CD14-positive monocyte (primary cell): Measurements from ENCODE around the gene AOAH. TPM values are rescaled to one million over a fixed set of nuclear protein-coding genes. Genes with fewer than 3 reads are reported as not detected.
A peak's percentile ranks its signal among the peaks of the same experiment; 100 is the strongest.

Source experiments
- DNase-seq, 3 donors: peaks; one replicate each; pipeline ENCODE4 v3.0.0-alpha.2; 2011 to 2022
- H2AFZ ChIP-seq: 2 replicates; pipeline ENCODE4 v1.6.0; 2012; ENCODE audit warnings: mild to moderate bottlenecking, low read depth, low read length, inconsistent platforms; ENCODE audit not compliant: insufficient read depth, poor library complexity, severe bottlenecking
- H3K27ac ChIP-seq, 2 donors: 1 replicate in 1 of 2; 2 replicates in 1 of 2; pipeline ENCODE4 v1.5.1; 2012 to 2013; ENCODE audit warnings: low read length in 2 of 2, control low read depth in 1 of 2, inconsistent platforms in 1 of 2, low read depth in 1 of 2, mild to moderate bottlenecking in 1 of 2
- H3K27me3 ChIP-seq, 2 donors: one replicate each; pipeline versions ENCODE4 v1.6.0 to v1.6.1; 2011 to 2013; ENCODE audit warnings: low read length in 2 of 2; ENCODE audit not compliant: control insufficient read depth in 2 of 2, insufficient read depth in 2 of 2
- H3K36me3 ChIP-seq, 2 donors: replicated peaks in 1 of 2; 1 replicate in 1 of 2; 2 replicates in 1 of 2; pipeline versions ENCODE4 v1.5.1 to v1.6.1; 2012 to 2013; ENCODE audit warnings: low read length in 2 of 2, control low read depth in 1 of 2, inconsistent platforms in 1 of 2, mild to moderate bottlenecking in 1 of 2; ENCODE audit not compliant: insufficient read depth in 2 of 2, control insufficient read depth in 1 of 2
- H3K4me1 ChIP-seq, 2 donors: 1 replicate in 1 of 2; 2 replicates in 1 of 2; pipeline versions ENCODE4 v1.5.1 to v1.6.1; 2012 to 2013; ENCODE audit warnings: low read length in 2 of 2, control low read depth in 1 of 2, inconsistent platforms in 1 of 2, mild to moderate bottlenecking in 1 of 2, moderate library complexity in 1 of 2; ENCODE audit not compliant: insufficient read depth in 2 of 2, control insufficient read depth in 1 of 2
- H3K4me2 ChIP-seq: replicated peaks from 2 replicates; pipeline ENCODE3; 2012; ENCODE audit warnings: low read length, moderate library complexity, mild to moderate bottlenecking; ENCODE audit not compliant: poor library complexity, severe bottlenecking; ENCODE audit errors: extremely low read depth
- H3K4me3 ChIP-seq, 3 experiments: fragments of 200-600 bp in 1 of 3; sonication (generic) in 1 of 3; replicated peaks in 1 of 3; 1 replicate in 2 of 3; 2 replicates in 1 of 3; pipeline ENCODE4 v1.5.1; 2011 to 2013; ENCODE audit warnings: low read length in 3 of 3, mild to moderate bottlenecking in 3 of 3, control low read depth in 2 of 3, low read depth in 2 of 3, inconsistent platforms in 1 of 3, moderate library complexity in 1 of 3
- H3K79me2 ChIP-seq: 2 replicates; pipeline ENCODE4 v1.6.0; 2012; ENCODE audit warnings: mild to moderate bottlenecking, control low read depth, inconsistent platforms, low read length, moderate library complexity; ENCODE audit not compliant: insufficient read depth
- H3K9ac ChIP-seq: 2 replicates; pipeline ENCODE4 v1.6.0; 2017; ENCODE audit warnings: low read length, mild to moderate bottlenecking; ENCODE audit not compliant: insufficient read depth, poor library complexity, severe bottlenecking
- H3K9me3 ChIP-seq, 2 donors: replicated peaks in 1 of 2; 1 replicate in 1 of 2; 2 replicates in 1 of 2; pipeline versions ENCODE4 v1.5.1 to v1.6.1; 2012 to 2013; ENCODE audit warnings: low read length in 2 of 2, control low read depth in 1 of 2; ENCODE audit not compliant: control insufficient read depth in 1 of 2, insufficient read depth in 1 of 2
- H4K20me1 ChIP-seq: 2 replicates; pipeline ENCODE4 v1.6.0; 2012; ENCODE audit warnings: mild to moderate bottlenecking, low read length, control low read depth, moderate library complexity; ENCODE audit not compliant: insufficient read depth
- H3K27ac Mint-ChIP-seq, 7 donors: one replicate each; pipeline ENCODE4 v1.8.0; 2020; ENCODE audit warnings: mild to moderate bottlenecking in 7 of 7, mixed read lengths in 7 of 7, moderate library complexity in 6 of 7, inconsistent platforms in 2 of 7
- H3K27me3 Mint-ChIP-seq, 3 donors: one replicate each; pipeline ENCODE4 v1.8.0; 2021 to 2022; ENCODE audit warnings: low read depth in 3 of 3, mild to moderate bottlenecking in 3 of 3, mixed read lengths in 3 of 3, moderate library complexity in 3 of 3, inconsistent platforms in 1 of 3
- H3K36me3 Mint-ChIP-seq, 2 donors: one replicate each; pipeline ENCODE4 v1.8.0; 2020; ENCODE audit warnings: mixed read lengths in 2 of 2, inconsistent platforms in 1 of 2, mild to moderate bottlenecking in 1 of 2
- H3K4me1 Mint-ChIP-seq: one replicate; pipeline ENCODE4 v1.8.0; 2020; ENCODE audit warnings: mild to moderate bottlenecking, mixed read lengths
- H3K4me3 Mint-ChIP-seq, 2 donors: one replicate each; pipeline ENCODE4 v1.8.0; 2020; ENCODE audit warnings: mild to moderate bottlenecking in 2 of 2, mixed read lengths in 2 of 2, moderate library complexity in 1 of 2
- H3K9me3 Mint-ChIP-seq, 7 donors: one replicate each; pipeline ENCODE4 v1.8.0; 2020 to 2022; ENCODE audit warnings: mixed read lengths in 7 of 7, mild to moderate bottlenecking in 6 of 7, moderate library complexity in 6 of 7, inconsistent platforms in 2 of 7
- WGBS: methylation state at CpG from one replicate; pipeline ENCODE4 v1.1.5; 2013; ENCODE audit warnings: missing lambda C conversion rate; ENCODE audit not compliant: insufficient coverage; 5-methylcytosine and 5-hydroxymethylcytosine counted together
- intact Hi-C, 2 donors: fragments of 100-400 bp; cut with micrococcal nuclease; formaldehyde crosslinking; loops; one replicate each; pipeline versions ENCODE4 v1.15.0 to v1.15.1; 2023
- polyA plus RNA-seq, 3 donors: library from polyadenylated mRNA; depleted of rRNA in 1 of 3; unstranded in 2 of 3; stranded (reverse) in 1 of 3; fragments of 300-500 nt in 2 of 3; fragments of >200 nt in 1 of 3; fragmentation: Illumina TruSeq in 2 of 3; gene quantifications; 1 replicate in 2 of 3; 2 replicates in 1 of 3; pipeline ENCODE4 v1.2.3, GENCODE V29; 2012 to 2021
- TF ChIP-seq, protein P1 (sequence below): fragments of 200-600 bp; IDR thresholded peaks from one replicate; pipeline ENCODE4 v1.8.0; 2022; ENCODE audit warnings: antibody characterized with exemption, mild to moderate bottlenecking

AOAH gene
- polyA plus RNA-seq, 3 donors = 305 to 467 (median 349) TPM

- H3K4me1 ChIP-seq = no peaks in the 10 kb centered on the region
- H2AFZ ChIP-seq = no peak overlapping the region
- H3K9ac ChIP-seq = no peak overlapping the region
- no peaks in the 10 kb centered on the region for H3K9me3 ChIP-seq
- DNase-seq = peak; percentile 39 to 60 (median 59)
- H3K27me3 ChIP-seq = no peaks in the 10 kb centered on the region
- 85% methylated on average over 7 of the region's 17 CpGs for WGBS
- H4K20me1 ChIP-seq = peaks cover 96% of the 10 kb centered on the region
- Mint-ChIP-seq H3K27me3 (peaks cover 0 to 4% (median 2%) of the 10 kb centered on the region in 3 donors), H3K27ac (peak overlapping the region in 3 of 7 donors; percentile 54 to 83 (median 81)), H3K4me1 (peaks cover 4% of the 10 kb centered on the region), H3K9me3 (no peaks in the 10 kb centered on the region), H3K36me3 (peaks cover 74 to 96% of the 10 kb centered on the region in 2 donors), H3K4me3 (no peak overlapping the region)
- H3K4me2 ChIP-seq = no peak overlapping the region
- TF ChIP-seq, protein P1, sequence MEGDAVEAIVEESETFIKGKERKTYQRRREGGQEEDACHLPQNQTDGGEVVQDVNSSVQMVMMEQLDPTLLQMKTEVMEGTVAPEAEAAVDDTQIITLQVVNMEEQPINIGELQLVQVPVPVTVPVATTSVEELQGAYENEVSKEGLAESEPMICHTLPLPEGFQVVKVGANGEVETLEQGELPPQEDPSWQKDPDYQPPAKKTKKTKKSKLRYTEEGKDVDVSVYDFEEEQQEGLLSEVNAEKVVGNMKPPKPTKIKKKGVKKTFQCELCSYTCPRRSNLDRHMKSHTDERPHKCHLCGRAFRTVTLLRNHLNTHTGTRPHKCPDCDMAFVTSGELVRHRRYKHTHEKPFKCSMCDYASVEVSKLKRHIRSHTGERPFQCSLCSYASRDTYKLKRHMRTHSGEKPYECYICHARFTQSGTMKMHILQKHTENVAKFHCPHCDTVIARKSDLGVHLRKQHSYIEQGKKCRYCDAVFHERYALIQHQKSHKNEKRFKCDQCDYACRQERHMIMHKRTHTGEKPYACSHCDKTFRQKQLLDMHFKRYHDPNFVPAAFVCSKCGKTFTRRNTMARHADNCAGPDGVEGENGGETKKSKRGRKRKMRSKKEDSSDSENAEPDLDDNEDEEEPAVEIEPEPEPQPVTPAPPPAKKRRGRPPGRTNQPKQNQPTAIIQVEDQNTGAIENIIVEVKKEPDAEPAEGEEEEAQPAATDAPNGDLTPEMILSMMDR = peak; percentile 81
- H3K4me3 ChIP-seq = no peak overlapping the region
- peaks cover 81 to 98% of the 10 kb centered on the region in 2 donors for H3K36me3 ChIP-seq
- H3K27ac ChIP-seq = no peak overlapping the region
- intact Hi-C loops = no loop called here
- peaks cover 35% of the 10 kb centered on the region for H3K79me2 ChIP-seq
These were observed 53.5 kb downstream of the AOAH start for GRCh38 chr7:36670585-36671431.

GRCh38 chr7:36668750-36669149, 55.5 kb downstream of the AOAH start:
- DNase-seq = no peak
- Histone ChIP-seq H3K9me3 (no peaks in the 10 kb centered on the region), H3K4me2 (no peak overlapping the region), H4K20me1 (peaks cover 96% of the 10 kb centered on the region), H3K27ac (no peak overlapping the region), H2AFZ (no peak overlapping the region), H3K4me1 (no peaks in the 10 kb centered on the region), H3K9ac (no peak overlapping the region), H3K4me3 (no peak overlapping the region), H3K36me3 (peaks cover 81 to 97% of the 10 kb centered on the region in 2 donors), H3K79me2 (peaks cover 18% of the 10 kb centered on the region), H3K27me3 (no peaks in the 10 kb centered on the region)
- peaks cover 0 to 4% (median 2%) of the 10 kb centered on the region in 3 donors for H3K27me3 Mint-ChIP-seq
- H3K9me3 Mint-ChIP-seq = no peaks in the 10 kb centered on the region
- H3K4me1 Mint-ChIP-seq = peaks cover 2% of the 10 kb centered on the region
- peak overlapping the region in 2 of 7 donors; percentile 47 to 75 for H3K27ac Mint-ChIP-seq
- peaks cover 84 to 96% of the 10 kb centered on the region in 2 donors for H3K36me3 Mint-ChIP-seq
- H3K4me3 Mint-ChIP-seq = no peak overlapping the region
- WGBS = no CpG with 5 or more reads among the region's 3 CpGs
- intact Hi-C loops = no loop called here
- TF ChIP-seq, protein P1 = no peak
